ENCODE results near the gene RNF215.
"Not testable (repeated sequence)": the region's sequence is repeated elsewhere in the genome, so short reads cannot be mapped to it uniquely, and the experiment has no call there.

RNF215 gene

DNA sequence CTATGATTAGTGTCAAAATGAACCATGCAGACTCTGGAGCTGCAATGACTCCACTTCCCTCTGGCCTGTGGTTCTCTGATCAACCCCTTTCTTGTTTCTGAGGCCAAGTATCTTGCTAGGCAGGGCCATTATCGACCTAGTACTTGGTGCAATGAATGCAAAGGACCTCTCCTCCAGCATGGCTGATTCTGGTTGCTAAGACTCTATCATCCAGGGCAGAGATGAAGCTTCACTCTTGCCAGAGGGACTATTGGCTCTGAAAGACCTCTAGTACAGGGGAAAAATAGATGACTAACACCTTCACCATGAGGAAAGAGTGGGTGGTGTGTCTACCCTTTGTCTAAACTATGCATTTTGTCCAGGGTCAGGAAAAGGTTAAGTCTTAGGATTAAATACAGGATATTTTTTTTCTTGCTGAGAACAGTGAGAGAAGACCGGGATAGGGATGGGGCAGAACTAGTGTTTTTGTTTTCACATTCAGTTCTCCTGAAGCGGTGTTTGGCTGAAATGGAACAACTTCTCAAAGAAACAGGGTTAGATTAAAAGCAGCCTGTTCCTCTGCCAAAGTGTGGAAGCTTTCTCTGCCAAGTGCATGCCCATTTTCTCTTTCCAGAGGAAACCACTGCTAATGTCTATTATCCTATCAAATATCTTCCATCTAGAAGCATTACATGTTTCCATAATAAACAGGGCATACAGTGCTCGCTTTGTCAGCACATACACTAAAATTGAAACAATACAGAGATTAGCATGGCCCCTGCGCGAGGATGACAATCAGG lies 33.3 kb upstream of the RNF215 start:
- no peak for DNase-seq

DNA sequence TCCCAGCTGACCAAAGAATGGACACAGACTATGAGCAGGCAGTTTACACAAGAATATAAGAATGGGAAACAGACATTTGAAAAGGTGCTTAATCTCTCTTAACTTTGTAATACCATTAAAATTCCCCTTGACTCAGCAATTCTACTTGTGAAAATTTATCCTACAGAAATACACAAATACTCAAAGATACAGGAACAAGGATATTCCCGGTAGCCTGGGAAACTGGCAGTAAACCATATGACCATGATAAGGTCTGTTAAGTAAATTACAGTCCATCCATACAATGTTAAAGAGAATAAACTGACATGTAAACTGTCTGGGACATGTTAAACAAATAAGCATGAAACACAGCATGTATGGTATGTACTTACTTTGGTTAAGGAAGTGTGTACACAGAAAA lies 29.6 kb upstream of the RNF215 start:
- no peak for DNase-seq

DNA sequence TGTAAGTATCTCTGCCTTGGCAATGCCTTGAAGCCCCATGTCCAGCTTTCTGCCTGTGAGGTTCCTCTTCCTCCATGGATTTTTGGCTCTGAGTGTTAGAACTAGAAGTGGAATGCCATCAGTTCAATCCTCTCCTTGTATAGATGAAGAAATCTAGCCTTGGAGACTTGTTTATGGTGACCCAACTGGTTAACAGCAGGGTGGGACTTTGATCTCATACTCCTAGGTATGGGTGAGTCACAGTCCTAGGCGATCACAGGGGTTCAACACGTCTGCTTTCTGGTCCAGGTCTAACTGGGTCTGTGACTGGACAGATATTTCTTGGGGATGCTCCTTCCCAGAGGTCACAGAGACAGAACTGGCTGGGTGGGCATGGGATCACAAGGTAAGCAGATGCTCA lies 29.2 kb upstream of the RNF215 start:
- DNase-seq = no peak

DNA sequence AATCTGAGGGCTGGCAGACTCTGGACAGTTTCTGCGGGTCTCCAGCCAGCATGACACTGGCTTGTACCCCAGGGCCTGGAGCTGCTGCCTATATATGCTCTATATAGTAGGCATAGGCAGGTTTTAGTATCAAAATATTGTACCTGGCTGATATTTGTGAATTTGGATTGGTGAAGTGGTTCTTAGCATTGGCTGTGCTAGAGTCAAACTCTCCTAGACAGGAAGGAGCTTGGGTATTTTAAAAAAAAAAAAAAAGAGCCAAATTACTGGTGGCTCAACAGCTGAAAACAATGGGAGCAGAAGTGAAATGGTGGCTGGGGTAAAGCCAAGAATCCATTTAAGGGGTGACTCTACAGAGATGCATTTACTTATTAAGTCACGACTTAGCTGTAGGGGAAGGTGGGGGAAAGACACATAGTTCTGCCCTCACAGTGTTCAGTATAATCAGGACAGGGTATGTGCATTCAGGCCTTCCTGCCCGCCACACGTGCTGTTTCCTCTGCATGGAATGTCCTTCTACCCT lies 27.4 kb upstream of the RNF215 start:
- no peak for DNase-seq

DNA sequence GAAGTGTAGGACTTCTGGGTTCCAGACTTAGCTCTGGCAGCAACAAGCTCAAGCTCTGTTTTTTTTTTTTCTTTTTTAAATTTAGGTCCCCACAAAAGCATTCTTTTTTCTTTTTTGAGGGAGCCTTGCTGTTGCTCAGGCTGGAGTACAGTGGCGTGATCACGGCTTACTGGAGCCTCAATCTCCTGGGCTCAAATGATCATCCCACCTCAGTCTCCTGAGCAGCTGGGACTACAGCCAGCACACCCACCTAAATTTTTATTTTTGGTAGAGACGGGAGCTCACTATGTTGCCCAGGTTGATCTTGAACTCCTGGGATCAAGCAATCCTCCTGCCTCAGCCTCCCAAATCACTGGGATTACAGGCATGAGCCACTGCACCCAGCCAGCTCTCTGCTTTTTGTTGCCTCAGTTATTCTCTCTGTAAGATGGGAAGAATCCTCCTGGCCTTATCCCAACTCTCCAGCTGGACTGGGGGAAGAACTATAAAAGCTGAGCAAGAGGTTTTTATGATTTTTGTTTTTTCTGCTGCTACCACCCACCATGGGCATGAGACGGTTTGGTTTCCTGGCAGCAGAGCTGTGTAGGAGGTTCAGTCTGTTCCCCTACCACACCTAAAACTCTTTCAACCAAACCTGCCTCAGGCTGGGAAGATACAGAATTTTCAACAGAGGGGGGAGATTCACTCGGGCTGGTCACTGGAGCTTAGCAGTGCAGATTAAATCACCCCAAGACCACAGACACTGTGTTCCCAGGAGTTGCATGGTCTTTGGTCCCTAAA lies 26.7 kb upstream of the RNF215 start:
- DNase-seq = no peak

DNA sequence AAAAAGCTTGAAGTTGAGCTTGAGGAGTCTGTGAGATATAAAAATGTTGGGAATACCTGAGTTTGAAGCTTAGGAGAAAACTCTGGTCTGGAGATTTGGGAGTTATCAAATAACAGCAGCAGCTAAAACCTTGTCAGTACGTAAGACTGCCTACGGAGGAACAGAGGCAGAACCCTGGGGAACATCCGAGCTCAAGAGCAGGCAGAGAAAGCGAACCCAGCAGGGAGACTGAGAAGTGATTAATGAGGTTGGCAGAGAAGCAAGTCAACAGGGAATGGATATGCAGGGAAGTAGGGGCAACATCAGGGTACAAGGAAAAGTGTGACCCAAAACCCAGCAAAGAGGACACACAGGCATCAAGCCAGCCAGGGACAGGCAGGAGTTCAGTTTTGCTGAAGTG lies 25.8 kb upstream of the RNF215 start:
- DNase-seq = no peak

DNA sequence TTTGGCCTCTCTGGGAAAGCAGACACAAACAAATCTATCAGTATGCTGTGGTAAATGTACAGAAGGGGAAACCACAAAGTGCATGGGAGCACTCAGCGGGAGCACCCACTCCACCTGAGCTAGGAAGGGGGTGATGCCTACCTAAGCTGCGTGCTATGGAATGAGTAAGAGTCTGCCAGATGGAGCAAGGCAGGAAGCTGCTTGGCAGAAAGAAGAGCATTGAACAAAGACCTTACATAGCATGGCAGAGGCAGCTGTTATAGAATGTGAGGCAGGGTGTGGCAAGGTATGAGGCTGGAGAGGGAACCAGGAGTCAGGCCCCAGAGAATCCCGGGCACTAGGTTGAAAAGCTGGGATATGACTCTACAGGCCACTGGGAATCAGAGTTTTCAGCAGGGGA lies 24.6 kb upstream of the RNF215 start:
- DNase-seq = no peak

DNA sequence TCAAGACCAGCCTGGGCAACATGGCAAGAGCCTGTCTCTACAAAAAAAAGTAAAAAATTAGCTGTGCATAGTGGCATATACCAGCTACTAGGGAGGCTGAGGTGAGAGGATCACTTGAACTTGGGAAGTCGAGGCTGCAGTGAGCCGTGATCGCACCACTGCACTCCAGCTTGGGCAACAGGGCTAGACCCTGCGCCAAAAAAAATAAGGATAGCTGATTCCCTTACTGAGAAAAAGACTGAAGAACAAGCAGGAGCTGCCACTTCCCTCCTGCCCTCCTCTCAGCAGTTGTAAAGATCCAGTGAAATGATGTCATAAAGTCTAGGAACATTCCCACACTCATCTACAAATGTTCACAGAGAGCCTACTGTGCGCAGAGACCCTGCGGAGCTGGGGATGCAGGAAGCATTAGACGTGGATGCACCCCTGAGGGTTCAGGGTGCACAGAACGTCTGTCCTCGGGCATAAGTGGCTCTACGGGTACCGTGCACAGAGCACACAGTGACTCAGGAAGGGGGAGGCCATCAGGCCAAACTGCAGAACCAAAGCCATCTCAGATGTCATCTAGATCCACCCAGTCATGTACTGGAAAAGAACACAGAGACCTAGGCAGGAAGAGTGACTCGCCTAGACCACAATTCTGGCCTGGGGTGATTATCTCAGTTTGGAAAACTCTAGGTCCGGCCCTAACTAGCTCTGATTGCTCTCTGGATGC lies 21.3 kb upstream of the RNF215 start:
- DNase-seq = no peak

DNA sequence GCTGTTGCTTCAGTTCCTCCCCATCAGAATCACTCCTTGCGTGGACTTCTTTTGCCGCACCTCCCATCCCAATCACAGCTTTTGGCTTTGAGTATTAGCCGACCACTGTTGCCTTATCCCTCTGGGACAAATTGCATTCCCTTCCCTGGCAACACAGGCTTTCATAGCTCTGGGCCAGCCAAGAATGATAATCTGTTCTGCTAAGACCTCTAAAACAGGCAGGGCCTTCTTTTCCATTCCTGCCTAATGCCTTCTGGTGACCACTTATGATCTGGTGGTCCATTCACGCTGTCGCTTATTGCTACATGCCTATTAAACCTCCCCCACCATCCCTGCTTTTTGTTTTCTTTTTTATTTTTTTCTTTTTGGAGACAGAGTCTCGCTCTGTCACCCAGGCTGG lies 19.2 kb upstream of the RNF215 start:
- DNase-seq = no peak

DNA sequence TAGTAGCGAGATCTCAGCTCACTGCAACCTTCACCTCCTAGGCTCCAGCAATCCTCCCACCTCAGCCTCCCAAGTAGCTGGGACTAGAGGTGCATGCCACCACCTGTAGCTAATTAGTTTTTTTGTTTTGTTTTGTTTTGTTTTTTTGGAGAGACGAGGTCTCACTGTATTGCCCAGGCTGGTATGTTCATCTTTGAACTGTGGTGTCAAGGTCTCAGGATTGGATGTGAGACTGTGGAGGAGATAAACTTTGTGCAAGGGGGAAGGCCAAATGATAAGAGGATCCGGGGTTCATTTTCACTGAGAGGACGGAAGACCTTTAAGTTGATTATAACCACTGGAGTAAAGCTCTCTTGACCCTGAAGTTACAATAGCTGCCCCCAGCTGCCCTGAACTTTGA lies 18.5 kb upstream of the RNF215 start:
- no peak for DNase-seq

DNA sequence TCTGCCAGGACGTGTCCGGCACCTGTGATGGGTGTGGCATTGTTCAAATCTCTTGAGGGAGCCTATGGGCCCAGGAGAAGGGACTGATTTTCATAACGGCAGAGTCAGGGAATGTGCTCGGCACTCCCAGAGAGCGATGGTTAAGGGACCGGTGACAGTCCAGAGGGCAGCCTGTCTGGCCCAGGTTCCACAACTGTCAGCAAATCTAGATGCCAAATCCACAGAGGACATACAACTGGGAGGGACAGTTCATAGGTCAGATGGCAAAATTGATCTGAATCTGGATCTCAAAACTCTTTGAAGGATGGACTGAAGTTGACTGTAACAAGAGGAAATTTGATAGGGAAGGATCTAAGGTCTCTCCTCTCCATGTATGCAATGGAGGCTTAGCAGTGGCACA lies 17.1 kb upstream of the RNF215 start:
- DNase-seq = no peak

DNA sequence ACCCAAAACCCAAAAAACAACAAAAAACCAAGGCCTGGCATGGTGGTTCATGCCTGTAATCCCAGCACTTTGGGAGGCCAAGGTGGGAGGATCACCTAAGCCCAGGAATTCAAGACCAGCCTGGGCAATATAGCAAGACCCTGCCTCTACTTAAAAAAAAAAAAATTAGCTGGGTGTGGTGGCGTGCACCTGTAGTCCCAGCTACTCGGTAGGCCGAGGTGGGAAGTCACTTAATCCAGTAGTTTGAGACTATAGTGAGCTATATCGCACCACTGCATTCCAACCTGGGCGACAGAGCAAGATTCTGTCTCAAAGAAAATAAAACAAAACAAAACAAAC lies 15.5 kb upstream of the RNF215 start:
- not testable (repeated sequence) for DNase-seq

DNA sequence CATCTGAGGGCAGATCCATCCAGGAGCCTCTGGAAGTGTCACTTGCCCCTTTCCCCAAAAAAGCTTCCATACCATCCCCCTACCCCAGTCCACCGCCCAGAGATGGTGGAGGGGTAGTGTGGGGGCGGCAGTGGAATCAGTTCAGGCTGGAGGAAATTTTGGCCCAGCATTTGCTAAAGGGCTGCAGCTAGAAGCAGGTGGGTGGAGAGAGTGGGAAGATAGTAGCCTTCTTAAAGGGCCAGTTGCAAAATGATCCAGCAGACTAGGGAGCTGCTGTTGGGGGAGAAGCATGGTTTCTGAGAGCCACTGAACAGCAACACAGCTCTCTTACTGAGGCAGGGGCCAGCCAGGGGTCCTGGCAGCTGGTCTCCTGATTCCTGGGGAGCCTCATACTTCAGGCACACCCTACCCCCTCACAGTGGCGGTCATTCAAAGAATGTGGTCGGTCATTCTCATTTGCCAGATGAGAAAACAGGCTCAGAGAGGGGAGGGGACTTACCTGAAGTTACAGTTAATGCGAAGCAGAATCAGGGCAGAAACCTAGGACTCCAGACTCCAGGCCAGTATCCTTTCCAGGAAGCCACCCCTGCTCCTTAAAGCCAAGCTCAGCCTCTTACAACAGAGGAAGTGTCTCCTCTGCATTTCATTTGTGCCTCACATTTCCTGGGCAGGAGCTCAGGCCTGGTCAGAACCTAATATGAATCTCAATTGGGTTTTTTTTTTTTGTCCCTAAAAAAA lies 15.0 kb upstream of the RNF215 start:
- DNase-seq = no peak

DNA sequence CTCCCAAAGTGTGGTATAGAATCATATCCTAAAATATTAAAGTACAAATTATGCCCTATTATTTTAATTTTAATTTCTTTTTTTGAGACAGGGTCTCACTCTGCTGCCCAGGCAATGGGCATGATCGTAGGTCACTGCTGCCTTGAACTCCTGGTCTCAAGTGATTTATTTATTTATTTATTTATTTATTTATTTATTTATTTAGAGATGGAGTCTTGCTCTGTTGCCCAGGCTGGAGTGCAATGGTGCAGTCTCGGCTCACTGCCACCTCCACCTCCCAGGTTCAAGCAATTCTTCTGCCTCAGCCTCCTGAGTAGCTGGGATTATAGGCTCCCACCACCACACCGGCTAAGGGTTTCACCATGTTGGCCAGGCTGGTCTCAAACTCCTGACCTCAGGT lies 13.8 kb upstream of the RNF215 start:
- DNase-seq = not testable (repeated sequence)

DNA sequence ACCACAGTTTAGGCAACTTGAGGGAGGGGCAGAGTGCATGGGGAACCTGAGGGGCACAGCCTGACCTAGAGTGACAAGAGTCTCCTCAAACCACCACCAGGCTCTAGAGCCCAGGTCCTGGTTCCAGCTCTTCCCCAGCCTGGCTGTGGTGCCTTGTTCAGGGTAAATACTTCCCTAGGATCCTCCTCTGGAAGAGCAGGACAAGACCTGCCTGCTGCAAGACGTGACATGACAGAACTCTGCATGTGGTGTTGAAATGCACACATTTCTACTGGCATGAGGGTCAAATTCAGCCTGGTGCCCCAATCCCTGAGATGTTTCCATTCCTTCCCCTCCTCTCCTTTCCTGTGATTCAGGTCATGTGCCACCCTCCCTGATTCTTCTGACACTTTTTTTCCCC lies 12.9 kb upstream of the RNF215 start:
- no peak for DNase-seq

DNA sequence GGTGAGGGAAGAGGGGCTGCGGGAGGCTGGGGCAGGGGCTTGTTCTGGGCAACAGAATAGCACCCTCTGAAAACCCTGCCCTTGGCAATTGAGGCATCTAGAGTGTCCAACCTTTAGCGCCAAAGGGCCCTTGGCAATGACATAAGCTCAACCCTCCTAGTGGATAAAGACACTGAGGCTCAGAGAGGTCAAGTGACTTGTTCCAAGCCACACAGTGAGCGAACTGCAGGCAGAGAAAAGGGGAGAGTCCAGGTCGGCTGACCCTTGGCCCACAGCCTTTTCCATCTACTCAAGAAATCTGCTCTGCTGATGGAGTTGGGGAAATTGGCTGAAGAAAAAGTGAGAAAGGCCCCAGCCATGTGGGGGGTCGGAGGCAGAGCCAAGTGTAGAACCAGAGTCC lies 12.5 kb upstream of the RNF215 start:
- no peak for DNase-seq

DNA sequence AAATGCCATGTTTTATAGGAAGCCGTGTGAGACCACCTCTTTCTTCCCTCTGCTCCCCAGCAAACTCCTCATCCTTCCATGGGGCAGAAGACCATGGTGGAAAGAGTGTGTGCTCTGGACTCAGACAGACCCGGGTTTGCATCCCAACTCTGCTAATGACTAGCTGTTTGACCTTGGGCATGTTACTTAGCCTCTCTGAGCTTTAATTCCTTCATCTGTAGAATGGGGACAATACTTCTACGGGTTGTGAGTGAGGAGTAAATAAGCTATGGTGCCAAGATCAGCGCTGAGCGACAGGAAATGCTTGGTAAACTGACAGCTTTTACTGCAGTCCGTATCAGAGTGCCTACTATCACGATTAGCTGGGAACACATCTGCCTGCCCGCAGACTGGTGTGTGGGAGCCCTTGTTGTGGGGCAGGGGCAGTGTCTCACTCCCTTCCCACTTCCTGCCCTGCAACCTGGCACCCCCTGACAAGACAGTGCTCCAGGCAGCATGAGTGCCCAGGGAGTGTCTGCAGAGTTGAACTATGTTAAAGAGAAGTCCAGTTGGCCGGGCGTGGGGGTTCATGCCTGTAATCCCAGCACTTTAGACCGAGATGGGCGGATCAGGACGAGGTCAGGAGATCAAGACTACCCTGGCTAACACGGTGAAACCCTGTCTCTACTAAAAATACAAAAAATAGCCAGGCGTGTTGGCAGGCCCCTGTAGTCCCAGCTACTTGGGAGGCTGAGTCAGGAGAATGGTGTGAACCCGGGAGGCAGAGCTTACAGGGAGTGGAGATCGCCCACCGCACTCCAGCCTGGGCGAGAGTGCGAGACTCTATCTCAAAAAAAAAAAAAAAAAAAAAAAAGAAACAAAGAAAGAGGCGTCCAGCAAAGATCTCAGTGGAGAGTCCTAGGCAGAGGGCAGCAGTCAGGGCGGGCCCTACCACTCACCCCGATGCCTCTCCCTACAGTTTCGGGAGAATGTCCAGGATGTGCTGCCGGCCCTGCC lies 11.8 kb upstream of the RNF215 start:
- no peak for DNase-seq

DNA sequence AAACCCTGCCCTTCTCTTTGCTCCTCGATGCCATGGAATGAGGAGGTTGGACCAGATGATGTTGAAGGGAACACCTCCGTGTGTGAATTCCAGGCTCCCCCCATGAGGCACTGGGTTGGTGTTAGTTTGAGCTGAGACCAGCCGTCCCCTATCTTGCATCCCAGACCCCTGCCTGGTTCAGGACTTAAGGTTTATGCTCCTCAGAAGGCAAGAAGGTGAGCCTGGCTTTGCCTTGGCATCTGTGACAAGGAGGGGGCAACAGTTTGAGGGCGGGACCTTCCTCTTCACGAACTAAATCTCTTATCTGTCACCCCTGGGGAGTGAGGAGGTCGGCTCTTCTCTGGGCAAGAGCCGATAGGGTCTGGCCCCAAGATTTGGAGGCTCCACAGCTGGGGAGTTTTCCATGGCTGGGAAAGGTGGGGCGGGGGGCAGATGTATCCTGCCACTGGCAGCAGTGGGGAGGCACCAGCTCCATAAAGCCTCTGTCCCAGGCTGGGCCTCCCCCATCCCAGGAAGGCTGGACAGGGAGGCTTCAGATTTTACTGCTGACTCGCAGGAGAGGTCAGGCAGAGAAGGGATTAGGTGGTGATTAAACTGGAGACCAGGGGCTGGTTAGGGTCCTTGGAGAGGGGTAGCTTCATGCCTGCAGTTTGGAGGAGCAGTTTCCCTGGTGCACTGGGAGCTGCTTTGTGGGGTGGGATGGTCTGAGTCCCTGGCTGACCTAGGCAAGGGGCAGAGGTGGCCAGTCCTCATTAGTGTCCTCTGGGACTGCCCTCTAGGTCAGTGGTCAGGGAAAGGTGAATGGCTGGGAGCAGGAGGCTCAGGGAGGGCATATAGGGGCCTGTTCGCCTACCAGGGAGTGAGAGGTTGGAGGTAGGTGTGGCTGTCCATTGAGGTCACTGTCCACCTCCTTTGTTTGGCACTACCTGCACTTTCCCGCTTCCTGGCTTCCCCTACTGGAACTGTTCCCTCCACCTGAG lies 10.7 kb upstream of the RNF215 start:
- DNase-seq = no peak

DNA sequence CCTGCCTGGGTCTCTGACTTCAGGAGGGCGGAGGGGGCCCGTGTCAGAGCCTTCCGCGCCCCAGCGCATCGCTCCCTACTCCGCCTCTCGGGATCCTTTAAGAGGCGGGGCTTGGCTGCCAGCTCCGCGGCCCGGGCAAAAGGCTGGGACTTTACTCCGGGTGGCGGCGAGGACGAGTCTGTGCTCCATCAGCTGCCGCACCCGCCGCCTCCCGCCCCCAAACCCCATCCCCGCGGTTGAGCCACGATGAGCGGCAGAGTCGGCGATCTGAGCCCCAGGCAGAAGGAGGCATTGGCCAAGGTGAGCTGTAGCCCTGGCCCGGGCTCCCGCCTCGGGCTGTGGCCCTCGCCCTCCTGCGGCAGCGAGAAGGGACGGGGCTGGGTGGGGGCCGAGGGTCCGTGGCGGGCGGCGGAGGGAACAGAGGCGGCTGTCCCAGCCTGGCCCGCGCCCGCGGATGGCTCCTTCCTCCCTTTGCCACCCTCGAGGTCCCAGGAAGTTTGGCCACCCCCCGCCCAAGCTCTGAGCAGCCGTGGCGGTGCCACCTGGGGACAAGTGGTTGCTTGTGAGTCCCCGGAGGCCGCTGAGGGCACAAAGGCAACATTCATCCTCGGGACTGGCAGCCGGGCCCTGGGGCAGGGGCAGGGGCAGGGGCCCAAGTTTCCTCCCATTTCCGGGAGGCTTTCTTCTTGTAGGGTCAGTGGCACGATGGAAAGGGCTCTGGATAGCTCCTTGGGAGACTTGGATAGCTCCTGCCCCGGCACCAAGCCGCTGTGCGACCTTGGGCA lies 9.9 kb upstream of the RNF215 start, which contains the start of gene SEC14L2:
Gene SEC14L2, plus strand, starts transcription at position 148 of the 785 bp plus-strand sequence. Its CDS starts 99 bp downstream, at position 247.
- DNase-seq = no peak

DNA sequence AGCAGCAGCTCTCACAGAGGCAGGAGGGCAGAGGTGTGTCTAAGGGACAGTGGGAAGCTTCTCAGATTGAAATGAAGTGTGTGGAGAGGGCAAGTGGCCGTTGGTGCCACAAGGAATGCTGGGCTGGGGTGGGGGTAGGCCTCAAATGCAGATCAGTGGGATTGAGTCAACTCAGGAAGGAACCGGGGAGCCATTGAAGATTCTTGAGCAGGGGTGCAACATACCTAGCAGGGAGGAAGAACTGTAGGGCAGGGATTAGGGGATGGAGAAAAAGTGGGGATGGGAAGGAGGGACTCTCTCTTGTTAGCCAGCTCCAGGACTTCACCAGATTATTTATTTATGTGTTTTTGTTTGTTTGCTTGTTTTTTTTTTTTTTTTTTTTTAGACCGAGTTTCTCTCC lies 6.7 kb upstream of the RNF215 start:
- no peak for DNase-seq

Data from GF-D8 (cell line).